ENCODE measurements around the gene NRK. TPM values are rescaled to one million over a fixed set of nuclear protein-coding genes. Genes with fewer than 3 reads are reported as not detected.

Gene NRK, protein sequence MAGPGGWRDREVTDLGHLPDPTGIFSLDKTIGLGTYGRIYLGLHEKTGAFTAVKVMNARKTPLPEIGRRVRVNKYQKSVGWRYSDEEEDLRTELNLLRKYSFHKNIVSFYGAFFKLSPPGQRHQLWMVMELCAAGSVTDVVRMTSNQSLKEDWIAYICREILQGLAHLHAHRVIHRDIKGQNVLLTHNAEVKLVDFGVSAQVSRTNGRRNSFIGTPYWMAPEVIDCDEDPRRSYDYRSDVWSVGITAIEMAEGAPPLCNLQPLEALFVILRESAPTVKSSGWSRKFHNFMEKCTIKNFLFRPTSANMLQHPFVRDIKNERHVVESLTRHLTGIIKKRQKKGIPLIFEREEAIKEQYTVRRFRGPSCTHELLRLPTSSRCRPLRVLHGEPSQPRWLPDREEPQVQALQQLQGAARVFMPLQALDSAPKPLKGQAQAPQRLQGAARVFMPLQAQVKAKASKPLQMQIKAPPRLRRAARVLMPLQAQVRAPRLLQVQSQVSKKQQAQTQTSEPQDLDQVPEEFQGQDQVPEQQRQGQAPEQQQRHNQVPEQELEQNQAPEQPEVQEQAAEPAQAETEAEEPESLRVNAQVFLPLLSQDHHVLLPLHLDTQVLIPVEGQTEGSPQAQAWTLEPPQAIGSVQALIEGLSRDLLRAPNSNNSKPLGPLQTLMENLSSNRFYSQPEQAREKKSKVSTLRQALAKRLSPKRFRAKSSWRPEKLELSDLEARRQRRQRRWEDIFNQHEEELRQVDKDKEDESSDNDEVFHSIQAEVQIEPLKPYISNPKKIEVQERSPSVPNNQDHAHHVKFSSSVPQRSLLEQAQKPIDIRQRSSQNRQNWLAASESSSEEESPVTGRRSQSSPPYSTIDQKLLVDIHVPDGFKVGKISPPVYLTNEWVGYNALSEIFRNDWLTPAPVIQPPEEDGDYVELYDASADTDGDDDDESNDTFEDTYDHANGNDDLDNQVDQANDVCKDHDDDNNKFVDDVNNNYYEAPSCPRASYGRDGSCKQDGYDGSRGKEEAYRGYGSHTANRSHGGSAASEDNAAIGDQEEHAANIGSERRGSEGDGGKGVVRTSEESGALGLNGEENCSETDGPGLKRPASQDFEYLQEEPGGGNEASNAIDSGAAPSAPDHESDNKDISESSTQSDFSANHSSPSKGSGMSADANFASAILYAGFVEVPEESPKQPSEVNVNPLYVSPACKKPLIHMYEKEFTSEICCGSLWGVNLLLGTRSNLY (N-terminal part only)
- total RNA-seq, result 0.46 TPM

DNA sequence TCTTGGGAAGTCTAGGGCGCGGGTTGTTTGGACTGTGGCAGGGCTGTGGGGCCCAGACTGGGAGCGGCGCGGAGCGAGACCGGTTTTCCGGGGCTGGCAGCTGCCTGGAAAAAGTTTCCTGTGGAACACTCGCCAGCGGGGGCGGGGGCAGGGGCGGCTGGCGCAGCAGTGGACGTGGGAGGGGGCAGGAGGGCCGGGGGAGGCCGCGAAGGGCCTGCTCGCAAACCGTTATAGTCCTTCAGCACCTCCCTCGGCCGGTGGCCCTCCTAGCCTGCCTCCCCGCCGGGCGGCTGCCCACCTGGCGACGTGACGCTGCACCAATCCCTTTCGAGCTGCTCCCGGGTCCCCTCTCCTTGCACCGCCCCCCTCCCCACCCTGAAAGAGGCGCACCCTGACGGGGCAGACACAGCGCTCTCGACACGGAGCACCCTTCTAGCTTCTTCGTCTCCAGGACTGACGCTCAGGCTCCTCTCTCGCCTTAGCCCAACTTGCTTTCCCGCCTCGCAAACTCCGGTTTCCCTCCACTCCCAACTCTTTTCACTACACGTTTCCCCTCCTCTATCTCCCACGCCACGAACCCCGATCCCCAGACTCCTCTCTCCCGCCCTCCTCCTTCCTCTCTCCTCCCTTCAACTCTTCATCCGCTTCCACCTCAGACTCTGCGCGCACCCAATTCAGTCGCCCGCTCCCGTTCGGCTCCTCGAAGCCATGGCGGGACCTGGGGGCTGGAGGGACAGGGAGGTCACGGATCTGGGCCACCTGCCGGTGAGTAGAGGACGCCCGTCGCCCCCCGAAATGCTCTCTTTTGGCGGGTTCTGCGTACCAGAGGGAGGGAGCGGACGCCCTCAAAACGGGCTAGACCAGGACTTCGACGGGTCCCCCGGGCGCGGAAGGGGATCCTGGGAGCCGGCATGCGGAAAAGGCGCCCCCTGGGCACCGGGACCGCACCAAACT lies at the start of gene NRK:
Gene NRK (plus strand): TSS at position 402 of the 954 bp plus-strand sequence. CDS start 307 bp downstream, at position 709.

Other genes starting within 250 kb of the NRK start
- not detected for gene SERPINA7, start 216.2 kb downstream of the NRK start, total RNA-seq

All from diencephalon (tissue), 1 donor.